Psoas muscle (tissue), 8 donors: ENCODE measurements around the gene TMEM200C. TPM values are rescaled to one million over a fixed set of nuclear protein-coding genes. Genes with fewer than 3 reads are reported as not detected.

Experiments
- ATAC-seq, 4 donors: fragments of 200-7000 bp; cut with Tn5 transposase; one replicate each; pipeline ENCODE4 v1.9.1; 2020; ENCODE audit warnings: moderate library complexity in 3 of 4, mild to moderate bottlenecking in 2 of 4
- DNase-seq, 2 donors: peaks; one replicate each; pipeline ENCODE4 v3.0.0-alpha.2; 2020
- H3K27ac ChIP-seq: fragments of 200-600 bp; one replicate; pipeline ENCODE4 v1.8.0; 2022
- H3K27me3 ChIP-seq, 3 donors: fragments of 200-600 bp in 1 of 3; one replicate each; pipeline versions ENCODE4 v1.6.1 to v1.8.0; 2013 to 2022; ENCODE audit warnings: low read length in 2 of 3, mild to moderate bottlenecking in 2 of 3, moderate library complexity in 1 of 3; ENCODE audit not compliant: insufficient read depth in 3 of 3
- H3K36me3 ChIP-seq, 2 donors: fragments of 200-600 bp in 1 of 2; one replicate each; pipeline versions ENCODE4 v1.6.1 to v1.8.0; 2013 to 2022; ENCODE audit warnings: low read depth in 1 of 2, mild to moderate bottlenecking in 1 of 2, moderate library complexity in 1 of 2; ENCODE audit not compliant: insufficient read depth in 1 of 2
- H3K4me1 ChIP-seq: fragments of 200-600 bp; one replicate; pipeline ENCODE4 v1.8.0; 2022
- H3K4me3 ChIP-seq: fragments of 200-600 bp; one replicate; pipeline ENCODE4 v1.8.0; 2022; ENCODE audit warnings: mild to moderate bottlenecking
- H3K9me3 ChIP-seq: fragments of 200-600 bp; one replicate; pipeline ENCODE4 v1.8.0; 2022
- WGBS, 3 donors: extraction: QIAGEN DNeasy Blood & Tissue Kit; methylation state at CpG; one replicate each; pipeline versions ENCODE4 v1.1.6 to v1.1.7; 2013; 5-methylcytosine and 5-hydroxymethylcytosine counted together
- intact Hi-C, 2 donors: fragments of 100-400 bp; cut with DNase I; formaldehyde crosslinking; loops; one replicate each; pipeline versions ENCODE4 v1.11.0 to v1.14.2; 2022
- polyA plus RNA-seq, 3 donors: library from polyadenylated mRNA; stranded (reverse); fragments of 200-250 nt; gene quantifications; one replicate each; pipeline ENCODE4 v1.2.3, GENCODE V29; 2013
- total RNA-seq, 4 donors: library from RNA; stranded (reverse); fragmentation: NEBNext Ultra II Directional in 2 of 4; extraction: Animal tissue kit (Norgen Biotek cat#: 25700) in 2 of 4; gene quantifications; one replicate each; pipeline versions ENCODE4 v1.2.1 to v1.2.4, GENCODE V29; 2021 to 2023
- TF ChIP-seq, protein P1 (sequence below): fragments of 200-600 bp; IDR thresholded peaks from one replicate; pipeline ENCODE4 v1.8.0; 2022; ENCODE audit warnings: antibody characterized with exemption
- donor health status: healthy with polysubstance abuse.
- donor health status: DM: no; HTN: no; CAD: no; lungs with moderate emphysema.
- donor health status: Bipolar disorder and iron deficiency.
- donor health status: healthy.
- donor health status: DM: yes; HTN: yes; CAD: no.
- donor health status: DM: no; HTN: no; CAD: no.
- donor health status: DM: no; HTN: no; CAD: no.
- donor health status: DM: yes; HTN: yes; CAD: no.

TMEM200C gene
- total and polyA plus RNA-seq, 7 donors = under 0.01 to 0.15 (median 0.04) TPM; not detected in 2

DNA sequence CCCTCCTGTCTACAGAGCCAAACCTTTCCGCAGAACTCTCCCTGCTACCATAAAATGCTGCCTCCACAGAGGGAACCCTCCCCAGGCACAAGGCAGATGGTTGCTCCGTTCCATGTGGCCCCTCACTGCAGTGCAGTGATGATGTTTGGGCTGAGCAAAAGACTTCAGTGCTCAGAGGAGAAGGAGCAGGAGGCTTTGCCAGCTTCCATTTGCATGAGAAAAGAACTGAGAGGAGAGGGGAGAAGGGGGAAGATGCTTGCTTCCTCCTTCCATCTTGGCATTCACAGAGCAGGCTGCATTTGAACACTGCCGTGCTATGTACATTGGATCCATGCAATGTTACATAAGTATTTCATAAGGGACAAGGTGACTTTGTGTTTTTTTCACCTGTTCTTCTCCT is 46.6 kb upstream of the TMEM200C start:
- intact Hi-C loops = no loop called here
- WGBS, 3 donors = 49 to 68% (median 53%) methylated on average over 3 of the region's 3 CpGs

GRCh38 chr18:5939801-5940667 is 44.7 kb upstream of the TMEM200C start:
- no peak for DNase-seq
- intact Hi-C loops = no loop called here
- WGBS, 3 donors = 61 to 68% (median 64%) methylated on average over 7 of the region's 7 CpGs
- H3K9me3 ChIP-seq = no peaks in the 10 kb centered on the region
- no peak overlapping the region for H3K27ac ChIP-seq
- H3K4me1 ChIP-seq = no peaks in the 10 kb centered on the region
- H3K27me3 ChIP-seq = no peaks in the 10 kb centered on the region
- no peak overlapping the region for H3K4me3 ChIP-seq
- no peak for ATAC-seq
- TF ChIP-seq, protein P1, sequence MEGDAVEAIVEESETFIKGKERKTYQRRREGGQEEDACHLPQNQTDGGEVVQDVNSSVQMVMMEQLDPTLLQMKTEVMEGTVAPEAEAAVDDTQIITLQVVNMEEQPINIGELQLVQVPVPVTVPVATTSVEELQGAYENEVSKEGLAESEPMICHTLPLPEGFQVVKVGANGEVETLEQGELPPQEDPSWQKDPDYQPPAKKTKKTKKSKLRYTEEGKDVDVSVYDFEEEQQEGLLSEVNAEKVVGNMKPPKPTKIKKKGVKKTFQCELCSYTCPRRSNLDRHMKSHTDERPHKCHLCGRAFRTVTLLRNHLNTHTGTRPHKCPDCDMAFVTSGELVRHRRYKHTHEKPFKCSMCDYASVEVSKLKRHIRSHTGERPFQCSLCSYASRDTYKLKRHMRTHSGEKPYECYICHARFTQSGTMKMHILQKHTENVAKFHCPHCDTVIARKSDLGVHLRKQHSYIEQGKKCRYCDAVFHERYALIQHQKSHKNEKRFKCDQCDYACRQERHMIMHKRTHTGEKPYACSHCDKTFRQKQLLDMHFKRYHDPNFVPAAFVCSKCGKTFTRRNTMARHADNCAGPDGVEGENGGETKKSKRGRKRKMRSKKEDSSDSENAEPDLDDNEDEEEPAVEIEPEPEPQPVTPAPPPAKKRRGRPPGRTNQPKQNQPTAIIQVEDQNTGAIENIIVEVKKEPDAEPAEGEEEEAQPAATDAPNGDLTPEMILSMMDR = no peak
- H3K36me3 ChIP-seq = no peaks in the 10 kb centered on the region

More for the DNA sequence above, 46.6 kb upstream of the TMEM200C start:
- Histone ChIP-seq H3K27ac (no peak overlapping the region), H3K36me3 (no peaks in the 10 kb centered on the region), H3K9me3 (no peaks in the 10 kb centered on the region), H3K4me3 (no peak overlapping the region), H3K27me3 (no peaks in the 10 kb centered on the region), H3K4me1 (no peaks in the 10 kb centered on the region)
- TF ChIP-seq, protein P1 = no peak
- ATAC-seq (no peak), DNase-seq (no peak)

- intact Hi-C loops = no loop called here
- H3K27ac ChIP-seq = no peak overlapping the region
- TF ChIP-seq, protein P1 = no peak
- no peaks in the 10 kb centered on the region for H3K27me3 ChIP-seq
- H3K36me3 ChIP-seq = no peaks in the 10 kb centered on the region
- no peaks in the 10 kb centered on the region for H3K4me1 ChIP-seq
- WGBS, 3 donors = 84 to 90% (median 85%) methylated on average over 3 of the region's 3 CpGs
- DNase-seq = no peak
- no peaks in the 10 kb centered on the region for H3K9me3 ChIP-seq
- no peak overlapping the region for H3K4me3 ChIP-seq
- ATAC-seq = no peak
These were observed 42.5 kb upstream of the TMEM200C start for GRCh38 chr18:5937795-5938194.

GRCh38 chr18:5937121-5937520 is 41.8 kb upstream of the TMEM200C start:
- no peak overlapping the region for H3K4me3 ChIP-seq
- DNase-seq (no peak), ATAC-seq (no peak)
- no peaks in the 10 kb centered on the region for H3K27me3 ChIP-seq
- 90 to 93% (median 92%) methylated on average over 7 of the region's 7 CpGs for WGBS, 3 donors
- H3K36me3 ChIP-seq = no peaks in the 10 kb centered on the region
- intact Hi-C loops = no loop called here
- H3K9me3 ChIP-seq = no peaks in the 10 kb centered on the region
- no peak overlapping the region for H3K27ac ChIP-seq
- no peaks in the 10 kb centered on the region for H3K4me1 ChIP-seq
- TF ChIP-seq, protein P1 = no peak
